ENCODE results near the gene SEM1.
"Not testable (repeated sequence)": the region's sequence is repeated elsewhere in the genome, so short reads cannot be mapped to it uniquely, and the experiment has no call there.

The SEM1 gene

DNA sequence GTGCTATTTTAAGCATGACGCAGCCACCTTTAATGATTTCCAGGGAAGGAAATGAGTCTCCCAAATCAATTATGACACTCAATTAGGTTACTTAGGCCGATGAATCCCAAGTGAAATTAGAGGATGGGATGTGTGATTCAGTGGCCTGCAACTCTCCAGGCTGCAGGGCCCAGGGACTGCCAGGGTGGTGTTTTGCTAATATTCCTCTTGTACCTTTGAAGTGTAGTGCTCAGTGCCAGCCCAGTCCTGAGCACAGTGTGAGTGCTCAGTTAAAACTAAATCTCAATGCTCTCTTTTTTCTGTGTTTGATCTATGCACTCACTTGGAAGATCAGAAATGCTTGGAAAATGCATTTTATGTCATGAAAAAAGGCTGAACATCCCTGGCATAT lies 51.6 kb downstream of the SEM1 start:
- no peak for DNase-seq

GRCh38 chr7:96657347-96658021 lies 52.2 kb downstream of the SEM1 start:
- DNase-seq = no peak

- no peak for DNase-seq
Observed at GRCh38 chr7:96655956-96656355, 53.7 kb downstream of the SEM1 start.

DNA sequence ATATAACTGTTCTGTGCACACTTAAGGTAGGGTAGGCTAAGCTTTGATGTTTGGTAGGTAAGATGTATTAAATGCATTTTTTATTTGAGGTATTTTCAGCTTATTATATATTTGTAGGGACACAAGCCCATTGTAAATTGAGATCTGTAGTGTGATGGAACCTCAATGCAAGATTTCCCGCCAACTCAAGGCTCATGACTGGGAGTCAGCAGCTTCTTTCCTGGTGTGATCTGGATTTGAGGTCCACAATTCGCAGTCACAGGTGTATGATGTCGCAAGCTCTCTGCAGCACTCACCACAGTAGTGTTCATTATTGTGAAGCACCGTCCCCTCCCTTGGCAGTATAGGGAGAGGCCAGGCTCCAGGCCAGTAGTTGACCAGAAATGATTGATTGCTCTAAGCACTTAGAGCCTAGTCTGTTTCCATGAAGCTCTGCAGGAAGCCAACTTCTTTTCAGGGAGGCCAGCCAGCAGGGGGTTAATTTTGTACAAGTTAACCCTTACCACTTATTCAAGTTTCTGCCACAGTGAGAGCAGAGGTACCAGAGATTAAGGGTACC lies 54.9 kb downstream of the SEM1 start:
- no peak for DNase-seq

DNA sequence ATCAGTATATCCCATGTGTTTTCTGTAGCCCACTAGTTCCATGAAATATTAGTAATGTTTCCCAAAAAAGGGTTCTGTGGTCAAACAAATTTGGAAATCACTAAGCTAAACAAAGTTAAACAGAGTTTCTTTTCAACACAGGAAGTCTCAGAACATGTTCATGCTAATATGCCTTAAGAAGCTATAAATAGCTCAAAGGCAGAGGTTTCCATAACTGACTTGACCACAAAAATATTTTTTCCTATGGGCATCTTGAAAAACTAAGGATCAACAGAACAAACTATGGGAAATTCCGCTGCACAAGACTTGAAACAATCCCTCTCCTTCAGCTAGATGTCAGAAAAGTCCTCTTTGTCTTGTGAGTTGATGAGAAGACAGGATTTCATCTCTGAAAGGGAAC lies 59.7 kb downstream of the SEM1 start:
- DNase-seq = no peak

DNA sequence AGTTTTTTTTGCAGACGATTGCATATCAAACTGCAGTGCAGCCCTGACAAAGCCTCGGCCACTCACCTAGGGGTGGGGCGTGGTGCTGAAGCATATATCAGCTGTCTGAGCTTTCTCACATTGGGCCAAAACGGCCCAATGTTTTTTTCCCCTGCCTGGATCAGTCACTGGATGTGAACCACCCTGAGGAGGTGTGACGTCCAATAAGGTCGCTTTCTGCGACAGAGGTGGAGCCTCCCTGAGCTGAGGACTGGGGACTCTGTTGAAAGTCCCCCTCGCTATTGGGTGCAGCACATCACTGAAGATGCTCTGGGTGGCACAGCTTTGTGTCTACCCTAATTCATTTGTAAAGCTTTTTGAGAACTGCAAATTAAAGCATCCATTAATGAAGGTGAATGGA lies 60.9 kb downstream of the SEM1 start:
- DNase-seq = no peak

GRCh38 chr7:96647733-96648132 lies 61.9 kb downstream of the SEM1 start:
- no peak for DNase-seq

- no peak for DNase-seq
Observed at GRCh38 chr7:96645084-96645483, 64.6 kb downstream of the SEM1 start.

DNA sequence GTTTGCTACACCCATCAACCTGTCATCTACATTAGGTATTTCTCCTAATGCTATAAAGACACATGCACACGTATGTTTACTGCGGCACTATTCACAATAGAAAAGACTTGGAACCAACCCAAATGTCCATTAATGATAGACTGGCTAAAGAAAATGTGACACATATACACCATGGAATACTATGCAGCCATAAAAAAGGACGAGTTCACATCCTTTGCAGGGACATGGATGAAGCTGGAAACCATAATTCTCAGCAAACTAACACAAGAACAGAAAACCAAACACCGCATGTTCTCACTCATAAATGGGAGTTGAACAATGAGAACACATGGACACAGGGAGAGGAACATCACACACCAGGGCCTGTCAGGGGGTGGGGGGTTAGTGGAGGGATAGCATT lies 66.2 kb downstream of the SEM1 start:
- not testable (repeated sequence) for DNase-seq

GRCh38 chr7:96640054-96640453 lies 69.6 kb downstream of the SEM1 start:
- no peak for DNase-seq
